Measurements from ENCODE around the gene ZDHHC8.

Gene ZDHHC8

DNA sequence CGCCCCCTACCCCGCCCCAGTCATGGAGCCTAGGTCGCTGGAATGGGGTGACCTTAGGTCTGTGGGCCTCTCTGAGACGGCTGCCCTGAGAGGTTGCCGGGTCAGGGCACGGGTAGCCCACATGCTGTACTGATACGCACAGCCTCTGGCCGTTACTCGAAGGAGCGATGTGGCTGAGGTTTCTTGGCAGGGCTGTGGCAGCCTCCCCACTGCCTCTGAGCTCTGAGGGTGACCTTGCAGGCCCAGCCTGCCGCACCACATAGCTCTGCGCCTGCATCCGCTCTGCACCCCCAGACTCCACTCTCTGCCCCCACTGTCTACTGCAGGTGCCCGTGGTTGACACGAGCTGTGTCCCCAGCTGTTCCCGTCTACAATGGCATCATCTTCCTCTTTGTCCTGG is 7.3 kb downstream of the ZDHHC8 start:
- Histone ChIP-seq H3K27ac (no peak overlapping the region), H3K9me3 (no peaks in the 10 kb centered on the region), H3K4me3 (no peak overlapping the region), H3K36me3 (peaks cover 0 to 50% (median 31%) of the 10 kb centered on the region in 3 donors), H3K27me3 (no peaks in the 10 kb centered on the region), H3K4me1 (peaks cover 9 to 48% (median 45%) of the 10 kb centered on the region in 4 donors)
- no peak for TF ChIP-seq CTCF (IDR thresholded peaks at IDR 0.05)
- DNase-seq: no peak
- intact Hi-C loops (cut with DNase I; ENCODE audit: low total_unique reads): no loop called here

GRCh38 chr22:20139391-20140106 is 7.9 kb downstream of the ZDHHC8 start:
- Histone ChIP-seq H3K27me3 (no peaks in the 10 kb centered on the region), H3K4me1 (peaks cover 9 to 41% (median 38%) of the 10 kb centered on the region in 4 donors), H3K36me3 (peaks cover 0 to 56% (median 36%) of the 10 kb centered on the region in 3 donors), H3K4me3 (no peak overlapping the region), H3K27ac (no peak overlapping the region), H3K9me3 (no peaks in the 10 kb centered on the region)
- DNase-seq: no peak
- intact Hi-C loops (cut with DNase I; ENCODE audit: low total_unique reads): no loop called here
- no peak for TF ChIP-seq CTCF (IDR thresholded peaks at IDR 0.05)

DNA sequence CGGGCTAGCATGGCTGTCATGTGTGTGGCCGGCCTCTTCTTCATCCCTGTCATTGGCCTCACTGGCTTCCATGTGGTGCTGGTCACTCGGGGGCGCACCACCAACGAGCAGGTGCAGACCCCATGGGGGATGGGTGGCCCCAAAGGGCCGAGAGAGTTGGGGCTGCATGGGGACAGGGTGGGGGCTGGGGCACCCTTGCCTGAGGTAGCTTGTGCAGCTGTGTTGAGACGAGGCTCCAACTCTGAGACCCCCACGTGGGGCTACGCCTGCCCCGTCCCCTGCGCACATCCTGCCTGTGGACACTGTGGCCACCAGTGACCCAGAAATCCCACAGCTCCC is 8.5 kb downstream of the ZDHHC8 start:
- Histone ChIP-seq H3K27me3 (no peaks in the 10 kb centered on the region), H3K9me3 (no peaks in the 10 kb centered on the region), H3K36me3 (peaks cover 1 to 61% (median 36%) of the 10 kb centered on the region in 3 donors), H3K4me1 (peaks cover 9 to 36% (median 33%) of the 10 kb centered on the region in 4 donors), H3K4me3 (no peak overlapping the region), H3K27ac (no peak overlapping the region)
- TF ChIP-seq CTCF (IDR thresholded peaks at IDR 0.05): no peak
- intact Hi-C loops (cut with DNase I; ENCODE audit: low total_unique reads): no loop called here
- DNase-seq: no peak

- Histone ChIP-seq H3K27me3 (no peaks in the 10 kb centered on the region), H3K4me3 (no peak overlapping the region), H3K9me3 (no peaks in the 10 kb centered on the region), H3K4me1 (peaks cover 9 to 31% (median 28%) of the 10 kb centered on the region in 4 donors), H3K36me3 (peaks cover 3 to 65% (median 39%) of the 10 kb centered on the region in 3 donors), H3K27ac (no peak overlapping the region)
- no peak for DNase-seq
- TF ChIP-seq CTCF (IDR thresholded peaks at IDR 0.05): no peak
- intact Hi-C loops (cut with DNase I; ENCODE audit: low total_unique reads): no loop called here
These were observed 8.9 kb downstream of the ZDHHC8 start for GRCh38 chr22:20140521-20140964.

- no peak for TF ChIP-seq CTCF (IDR thresholded peaks at IDR 0.05)
- Histone ChIP-seq H3K27ac (no peak overlapping the region), H3K27me3 (no peaks in the 10 kb centered on the region), H3K9me3 (no peaks in the 10 kb centered on the region), H3K4me1 (peaks cover 9 to 22% (median 19%) of the 10 kb centered on the region in 4 donors), H3K36me3 (peaks cover 3 to 70% (median 39%) of the 10 kb centered on the region in 3 donors), H3K4me3 (no peak overlapping the region)
- no peak for DNase-seq
- intact Hi-C loops (cut with DNase I; ENCODE audit: low total_unique reads): no loop called here
These were observed 9.8 kb downstream of the ZDHHC8 start for GRCh38 chr22:20141186-20142077.
